ENCODE results near the gene ADIPOR2.

GRCh38 chr12:1758887-1759286, 68.0 kb downstream of the ADIPOR2 start:
- TF ChIP-seq ZNF274 (IDR thresholded peaks at IDR 0.05; ENCODE audit: low read depth, low read length) (no peak), SUZ12 (IDR thresholded peaks at IDR 0.05; ENCODE audit: extremely low read depth, insufficient read depth, insufficient read length) (no peak)
